ENCODE measurements around the gene MTHFD1L.
"Not testable (repeated sequence)": the region's sequence is repeated elsewhere in the genome, so short reads cannot be mapped to it uniquely, and the experiment has no call there.

MTHFD1L gene

DNA sequence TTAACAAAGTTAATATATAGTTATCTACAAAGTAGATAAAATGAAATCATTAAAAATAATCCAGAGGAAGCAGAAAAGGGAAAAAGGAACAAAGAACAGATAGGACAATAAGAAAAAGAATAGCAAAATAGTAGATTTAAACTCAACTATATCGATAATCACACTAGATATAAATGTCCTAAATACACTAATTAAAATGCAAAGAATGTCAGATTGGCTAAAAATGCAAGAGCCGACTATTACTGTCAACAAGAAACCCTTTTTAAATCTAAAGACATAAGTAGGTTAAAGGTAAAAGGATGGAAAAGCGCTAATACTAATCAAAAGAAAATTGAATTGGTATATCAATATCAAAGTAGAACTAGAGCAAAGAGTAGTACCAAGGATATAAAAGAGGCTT is 209.5 kb downstream of the MTHFD1L start:
- H3K4me3 ChIP-seq (ENCODE audit: low read length), result no peak overlapping the region
- no peaks in the 10 kb centered on the region for H3K9me3 ChIP-seq (ENCODE audit: control insufficient read depth, low read length)
- no peaks in the 10 kb centered on the region for H3K4me1 ChIP-seq (ENCODE audit: control insufficient read depth, insufficient read depth, low read length)
- no peaks in the 10 kb centered on the region for H3K27me3 ChIP-seq (ENCODE audit: control insufficient read depth, insufficient read depth, low read length)
- no peaks in the 10 kb centered on the region for H3K36me3 ChIP-seq (ENCODE audit: control insufficient read depth, insufficient read depth, low read length)
- no peak overlapping the region for H3K9ac ChIP-seq (ENCODE audit: low read length)

DNA sequence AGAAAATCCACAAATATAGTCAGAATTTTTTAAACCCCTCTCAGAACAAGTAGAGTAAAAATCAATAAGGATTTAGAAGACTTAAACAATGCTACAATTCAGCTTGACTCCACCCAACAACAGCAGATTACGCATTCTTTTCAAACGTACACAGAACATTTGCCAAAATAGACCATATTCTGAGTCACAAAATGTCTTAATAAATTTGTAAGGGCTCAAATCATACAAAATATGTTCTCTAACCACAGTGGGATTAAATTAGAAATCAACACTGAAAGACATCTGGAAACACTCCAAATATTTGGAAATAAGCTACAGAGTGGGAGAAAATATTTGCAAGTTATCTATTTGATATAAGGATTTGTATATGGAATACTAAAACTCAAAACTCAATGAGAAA is 210.0 kb downstream of the MTHFD1L start:
- H3K9ac ChIP-seq (ENCODE audit: low read length), result no peak overlapping the region
- no peaks in the 10 kb centered on the region for H3K4me1 ChIP-seq (ENCODE audit: control insufficient read depth, insufficient read depth, low read length)
- no peaks in the 10 kb centered on the region for H3K9me3 ChIP-seq (ENCODE audit: control insufficient read depth, low read length)
- H3K4me3 ChIP-seq (ENCODE audit: low read length), result no peak overlapping the region
- no peaks in the 10 kb centered on the region for H3K27me3 ChIP-seq (ENCODE audit: control insufficient read depth, insufficient read depth, low read length)
- no peaks in the 10 kb centered on the region for H3K36me3 ChIP-seq (ENCODE audit: control insufficient read depth, insufficient read depth, low read length)

DNA sequence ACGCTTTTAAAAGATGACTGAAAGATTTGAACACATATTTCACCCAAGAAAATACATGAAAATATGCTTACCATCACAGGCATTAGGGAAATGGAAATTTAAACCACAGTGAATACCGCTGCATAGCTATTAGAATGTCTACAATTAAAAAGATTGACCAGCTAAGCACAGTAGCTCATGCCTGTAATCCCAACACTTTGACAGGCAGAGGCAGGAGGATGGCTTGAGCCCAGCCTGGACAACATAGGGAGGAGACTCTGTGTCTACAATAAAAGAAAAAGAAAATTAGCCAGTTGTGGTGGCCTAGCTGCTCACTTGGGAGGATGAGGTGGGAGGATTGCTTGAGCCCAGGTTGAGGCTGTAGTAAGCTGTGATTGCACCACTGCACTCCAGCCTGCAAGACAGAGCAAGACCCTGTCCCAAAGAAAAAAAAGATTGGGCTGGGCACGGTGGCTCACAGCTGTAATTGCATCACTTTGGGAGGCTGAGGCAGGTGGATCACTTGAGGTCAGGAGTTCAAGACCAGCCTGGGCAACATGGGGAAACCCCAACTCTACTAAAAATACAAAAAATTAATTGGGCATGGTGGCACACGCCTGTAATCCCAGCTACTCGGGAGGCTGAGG is 210.5 kb downstream of the MTHFD1L start:
- Histone ChIP-seq H3K4me1 (ENCODE audit: control insufficient read depth, insufficient read depth, low read length) (no peaks in the 10 kb centered on the region), H3K27me3 (ENCODE audit: control insufficient read depth, insufficient read depth, low read length) (no peaks in the 10 kb centered on the region), H3K9ac (ENCODE audit: low read length) (no peak overlapping the region), H3K9me3 (ENCODE audit: control insufficient read depth, low read length) (no peaks in the 10 kb centered on the region), H3K4me3 (ENCODE audit: low read length) (no peak overlapping the region), H3K36me3 (ENCODE audit: control insufficient read depth, insufficient read depth, low read length) (no peaks in the 10 kb centered on the region)

GRCh38 chr6:151078655-151079054 is 213.2 kb downstream of the MTHFD1L start:
- Histone ChIP-seq H3K9ac (ENCODE audit: low read length) (no peak overlapping the region), H3K27me3 (ENCODE audit: control insufficient read depth, insufficient read depth, low read length) (no peaks in the 10 kb centered on the region), H3K4me1 (ENCODE audit: control insufficient read depth, insufficient read depth, low read length) (no peaks in the 10 kb centered on the region), H3K36me3 (ENCODE audit: control insufficient read depth, insufficient read depth, low read length) (no peaks in the 10 kb centered on the region), H3K4me3 (ENCODE audit: low read length) (no peak overlapping the region), H3K9me3 (ENCODE audit: control insufficient read depth, low read length) (no peaks in the 10 kb centered on the region)

DNA sequence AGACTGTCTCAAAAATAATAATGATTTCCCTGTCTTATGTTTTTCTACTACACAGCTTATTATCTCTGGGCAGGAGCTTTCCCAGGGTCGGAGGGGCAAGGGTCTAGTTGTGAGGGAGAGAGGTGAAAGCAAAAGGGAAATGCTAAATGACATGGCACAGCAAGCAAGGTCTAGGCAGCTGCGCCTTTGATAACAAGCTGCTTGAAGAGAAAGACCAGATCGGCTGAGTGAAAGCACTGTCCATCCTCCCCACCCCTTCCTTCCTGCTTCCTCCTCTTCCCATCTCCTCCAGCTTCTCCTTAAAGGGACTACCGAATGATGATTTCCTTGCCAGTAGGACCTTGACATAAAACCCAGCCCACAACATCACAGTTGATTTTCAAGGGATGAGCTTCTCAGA is 216.2 kb downstream of the MTHFD1L start:
- H3K4me3 ChIP-seq (ENCODE audit: low read length), result no peak overlapping the region
- no peaks in the 10 kb centered on the region for H3K27me3 ChIP-seq (ENCODE audit: control insufficient read depth, insufficient read depth, low read length)

GRCh38 chr6:151082079-151082478 is 216.6 kb downstream of the MTHFD1L start:
- no peak overlapping the region for H3K9ac ChIP-seq (ENCODE audit: low read length)
- H3K4me3 ChIP-seq (ENCODE audit: low read length), result no peak overlapping the region
- H3K4me1 ChIP-seq (ENCODE audit: control insufficient read depth, insufficient read depth, low read length), result no peaks in the 10 kb centered on the region
- no peaks in the 10 kb centered on the region for H3K36me3 ChIP-seq (ENCODE audit: control insufficient read depth, insufficient read depth, low read length)
- no peaks in the 10 kb centered on the region for H3K27me3 ChIP-seq (ENCODE audit: control insufficient read depth, insufficient read depth, low read length)
- H3K9me3 ChIP-seq (ENCODE audit: control insufficient read depth, low read length), result no peaks in the 10 kb centered on the region

More for the DNA sequence above, 216.2 kb downstream of the MTHFD1L start:
- Histone ChIP-seq H3K9me3 (ENCODE audit: control insufficient read depth, low read length) (no peaks in the 10 kb centered on the region), H3K4me1 (ENCODE audit: control insufficient read depth, insufficient read depth, low read length) (no peaks in the 10 kb centered on the region), H3K36me3 (ENCODE audit: control insufficient read depth, insufficient read depth, low read length) (no peaks in the 10 kb centered on the region), H3K9ac (ENCODE audit: low read length) (no peak overlapping the region)

GRCh38 chr6:151084275-151084674 is 218.8 kb downstream of the MTHFD1L start:
- Histone ChIP-seq H3K36me3 (ENCODE audit: control insufficient read depth, insufficient read depth, low read length) (no peaks in the 10 kb centered on the region), H3K4me3 (ENCODE audit: low read length) (no peak overlapping the region), H3K4me1 (ENCODE audit: control insufficient read depth, insufficient read depth, low read length) (no peaks in the 10 kb centered on the region), H3K27me3 (ENCODE audit: control insufficient read depth, insufficient read depth, low read length) (no peaks in the 10 kb centered on the region), H3K9ac (ENCODE audit: low read length) (no peak overlapping the region), H3K9me3 (ENCODE audit: control insufficient read depth, low read length) (no peaks in the 10 kb centered on the region)

- not testable (repeated sequence) for H3K9me3 ChIP-seq (ENCODE audit: control insufficient read depth, low read length); H3K27me3 ChIP-seq (ENCODE audit: control insufficient read depth, insufficient read depth, low read length); H3K9ac ChIP-seq (ENCODE audit: low read length); H3K4me1 ChIP-seq (ENCODE audit: control insufficient read depth, insufficient read depth, low read length); H3K4me3 ChIP-seq (ENCODE audit: low read length); H3K36me3 ChIP-seq (ENCODE audit: control insufficient read depth, insufficient read depth, low read length)
Measured at GRCh38 chr6:151087055-151087454, 221.6 kb downstream of the MTHFD1L start.

DNA sequence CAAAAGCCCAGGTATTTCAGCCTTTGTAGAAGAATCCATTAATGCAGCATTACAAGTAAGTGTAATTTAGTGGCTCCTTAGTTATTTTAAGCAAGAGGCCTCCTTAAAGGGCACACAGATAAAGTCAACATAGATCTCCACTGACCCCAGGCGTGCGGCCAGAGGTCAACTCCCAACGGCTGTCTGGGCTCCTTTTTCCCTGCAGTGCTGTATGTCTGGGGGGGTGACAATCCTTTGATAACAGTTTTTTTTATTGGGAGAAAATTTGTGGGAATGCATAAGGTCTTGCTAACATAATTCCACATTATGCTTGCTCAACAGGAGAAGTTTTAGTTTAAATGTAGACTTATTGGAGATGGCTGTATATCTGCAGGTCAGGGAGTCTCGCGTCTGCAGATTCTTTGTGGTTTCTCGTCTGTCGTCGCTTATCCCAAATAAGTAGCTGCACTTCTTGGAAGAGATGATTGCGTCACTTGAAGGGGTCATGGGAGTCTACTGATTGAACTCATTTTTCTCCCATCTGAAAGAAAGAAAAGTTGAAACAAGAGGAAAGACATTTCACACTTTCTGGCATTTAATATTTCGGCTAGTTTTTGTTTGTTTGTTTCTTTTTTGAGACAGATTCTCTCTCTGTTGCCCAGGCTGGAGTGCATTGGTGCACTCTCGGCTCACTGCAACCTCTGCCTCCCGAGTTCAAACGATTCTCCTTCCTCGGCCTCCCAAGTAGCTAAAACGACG is 222.5 kb downstream of the MTHFD1L start:
- Histone ChIP-seq H3K36me3 (ENCODE audit: control insufficient read depth, insufficient read depth, low read length) (no peaks in the 10 kb centered on the region), H3K9ac (ENCODE audit: low read length) (no peak overlapping the region), H3K9me3 (ENCODE audit: control insufficient read depth, low read length) (no peaks in the 10 kb centered on the region), H3K27me3 (ENCODE audit: control insufficient read depth, insufficient read depth, low read length) (no peaks in the 10 kb centered on the region), H3K4me3 (ENCODE audit: low read length) (no peak overlapping the region), H3K4me1 (ENCODE audit: control insufficient read depth, insufficient read depth, low read length) (no peaks in the 10 kb centered on the region)

GRCh38 chr6:151088599-151088935 is 223.1 kb downstream of the MTHFD1L start:
- Histone ChIP-seq H3K4me3 (ENCODE audit: low read length) (no peak overlapping the region), H3K4me1 (ENCODE audit: control insufficient read depth, insufficient read depth, low read length) (no peaks in the 10 kb centered on the region), H3K27me3 (ENCODE audit: control insufficient read depth, insufficient read depth, low read length) (no peaks in the 10 kb centered on the region), H3K9me3 (ENCODE audit: control insufficient read depth, low read length) (no peaks in the 10 kb centered on the region), H3K36me3 (ENCODE audit: control insufficient read depth, insufficient read depth, low read length) (no peaks in the 10 kb centered on the region), H3K9ac (ENCODE audit: low read length) (no peak overlapping the region)

- Histone ChIP-seq H3K36me3 (ENCODE audit: control insufficient read depth, insufficient read depth, low read length) (no peaks in the 10 kb centered on the region), H3K4me3 (ENCODE audit: low read length) (no peak overlapping the region), H3K9ac (ENCODE audit: low read length) (no peak overlapping the region), H3K4me1 (ENCODE audit: control insufficient read depth, insufficient read depth, low read length) (no peaks in the 10 kb centered on the region), H3K9me3 (ENCODE audit: control insufficient read depth, low read length) (no peaks in the 10 kb centered on the region), H3K27me3 (ENCODE audit: control insufficient read depth, insufficient read depth, low read length) (no peaks in the 10 kb centered on the region)
Measured at GRCh38 chr6:151088963-151089362, 223.5 kb downstream of the MTHFD1L start.

GRCh38 chr6:151089978-151090377 is 224.5 kb downstream of the MTHFD1L start:
- Histone ChIP-seq H3K9ac (ENCODE audit: low read length) (no peak overlapping the region), H3K27me3 (ENCODE audit: control insufficient read depth, insufficient read depth, low read length) (no peaks in the 10 kb centered on the region), H3K9me3 (ENCODE audit: control insufficient read depth, low read length) (no peaks in the 10 kb centered on the region), H3K4me3 (ENCODE audit: low read length) (no peak overlapping the region), H3K36me3 (ENCODE audit: control insufficient read depth, insufficient read depth, low read length) (no peaks in the 10 kb centered on the region), H3K4me1 (ENCODE audit: control insufficient read depth, insufficient read depth, low read length) (no peaks in the 10 kb centered on the region)
